Fibroblast of skin of left quadriceps (primary cell): ENCODE measurements around the gene UNC119.

Experiments used
- DNase-seq, 2 experiments: peaks; one replicate each; pipeline ENCODE4 v3.0.0-alpha.2; 2013; ENCODE audit warnings: low read depth in 2 of 2

The UNC119 gene

GRCh38 chr17:28544402-28545140 is 7.9 kb downstream of the UNC119 start:
- DNase-seq: no peak

GRCh38 chr17:28541439-28541838 is 11.0 kb downstream of the UNC119 start:
- no peak for DNase-seq

- no peak for DNase-seq
Observed at GRCh38 chr17:28540231-28540630, 12.2 kb downstream of the UNC119 start.

GRCh38 chr17:28538296-28538895 is 14.0 kb downstream of the UNC119 start:
- DNase-seq: no peak

GRCh38 chr17:28537219-28537610 is 15.2 kb downstream of the UNC119 start:
- DNase-seq: no peak

GRCh38 chr17:28536532-28537218 is 15.7 kb downstream of the UNC119 start:
- no peak for DNase-seq

GRCh38 chr17:28534740-28535375 is 17.6 kb downstream of the UNC119 start:
- DNase-seq: no peak

GRCh38 chr17:28533091-28533807 is 19.2 kb downstream of the UNC119 start:
- no peak for DNase-seq

- no peak for DNase-seq
Observed at GRCh38 chr17:28532050-28532960, 20.1 kb downstream of the UNC119 start.

- DNase-seq: no peak
Observed at GRCh38 chr17:28530926-28531325, 21.5 kb downstream of the UNC119 start.

GRCh38 chr17:28530250-28530649 is 22.2 kb downstream of the UNC119 start:
- no peak for DNase-seq

GRCh38 chr17:28529013-28529400 is 23.4 kb downstream of the UNC119 start:
- DNase-seq: no peak

- no peak for DNase-seq
Observed at GRCh38 chr17:28528327-28529012, 24.0 kb downstream of the UNC119 start.

- DNase-seq: no peak
Observed at GRCh38 chr17:28527859-28528258, 24.6 kb downstream of the UNC119 start.

GRCh38 chr17:28527181-28527681 is 25.2 kb downstream of the UNC119 start:
- DNase-seq: no peak

- no peak for DNase-seq
Observed at GRCh38 chr17:28526381-28526780, 26.0 kb downstream of the UNC119 start.

GRCh38 chr17:28524476-28525424 is 27.7 kb downstream of the UNC119 start:
- peak in 1 of 2 experiments; percentile 3 for DNase-seq

- DNase-seq: no peak
Observed at GRCh38 chr17:28523876-28524275, 28.5 kb downstream of the UNC119 start.

- DNase-seq: no peak
Observed at GRCh38 chr17:28523186-28523585, 29.2 kb downstream of the UNC119 start.
